Gastrocnemius medialis (tissue), 4 donors: Measurements from ENCODE around the gene SLC31A2.
A peak's percentile ranks its signal among the peaks of the same experiment; 100 is the strongest.
"Not testable (repeated sequence)": the region's sequence is repeated elsewhere in the genome, so short reads cannot be mapped to it uniquely, and the experiment has no call there.

Source experiments
- POLR2A ChIP-seq, 2 donors: fragments of 450-650 bp; IDR thresholded peaks; one replicate each; pipeline ENCODE4 v1.6.1; 2017; ENCODE audit warnings: antibody characterized with exemption in 2 of 2, mild to moderate bottlenecking in 2 of 2, moderate library complexity in 2 of 2
- TF ChIP-seq, protein P1 (sequence below), 5 experiments: fragments of 450-650 bp in 3 of 5; fragments of 200-600 bp in 2 of 5; sonication (generic) in 2 of 5; IDR thresholded peaks in 4 of 5; conservative IDR thresholded peaks in 1 of 5; 1 replicate in 4 of 5; 2 replicates in 1 of 5; pipeline ENCODE4 v1.5.1; 2016 to 2019; ENCODE audit warnings: antibody characterized with exemption in 5 of 5, mild to moderate bottlenecking in 3 of 5, moderate library complexity in 3 of 5

GRCh38 chr9:113111065-113111951 lies 39.5 kb upstream of the SLC31A2 start:
- TF ChIP-seq, protein P1, sequence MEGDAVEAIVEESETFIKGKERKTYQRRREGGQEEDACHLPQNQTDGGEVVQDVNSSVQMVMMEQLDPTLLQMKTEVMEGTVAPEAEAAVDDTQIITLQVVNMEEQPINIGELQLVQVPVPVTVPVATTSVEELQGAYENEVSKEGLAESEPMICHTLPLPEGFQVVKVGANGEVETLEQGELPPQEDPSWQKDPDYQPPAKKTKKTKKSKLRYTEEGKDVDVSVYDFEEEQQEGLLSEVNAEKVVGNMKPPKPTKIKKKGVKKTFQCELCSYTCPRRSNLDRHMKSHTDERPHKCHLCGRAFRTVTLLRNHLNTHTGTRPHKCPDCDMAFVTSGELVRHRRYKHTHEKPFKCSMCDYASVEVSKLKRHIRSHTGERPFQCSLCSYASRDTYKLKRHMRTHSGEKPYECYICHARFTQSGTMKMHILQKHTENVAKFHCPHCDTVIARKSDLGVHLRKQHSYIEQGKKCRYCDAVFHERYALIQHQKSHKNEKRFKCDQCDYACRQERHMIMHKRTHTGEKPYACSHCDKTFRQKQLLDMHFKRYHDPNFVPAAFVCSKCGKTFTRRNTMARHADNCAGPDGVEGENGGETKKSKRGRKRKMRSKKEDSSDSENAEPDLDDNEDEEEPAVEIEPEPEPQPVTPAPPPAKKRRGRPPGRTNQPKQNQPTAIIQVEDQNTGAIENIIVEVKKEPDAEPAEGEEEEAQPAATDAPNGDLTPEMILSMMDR (IDR thresholded peaks at IDR 0.05 in 4 of 5, conservative IDR thresholded peaks at IDR 0.05 in 1 of 5): peak in 4 of 5 experiments; percentile 52 to 90 (median 86)
- TF ChIP-seq POLR2A (IDR thresholded peaks at IDR 0.05): not testable (repeated sequence)
